B cell (primary cell): Measurements from ENCODE around the gene COL9A3. TPM values are rescaled to one million over a fixed set of nuclear protein-coding genes. Genes with fewer than 3 reads are reported as not detected.

Source experiments
- ATAC-seq: fragments of 200-7000 bp; cut with Tn5 transposase; one replicate; pipeline ENCODE4 v1.10.0; 2021; ENCODE audit warnings: low read depth, mild to moderate bottlenecking, moderate number of reproducible peaks, moderate library complexity
- CTCF ChIA-PET: fragments of 350-600 bp; sonication (Branson Sonifier 250); formaldehyde crosslinking; loops from one replicate; lab custom pipeline; 2021; ENCODE audit warnings: antibody characterized with exemption, inconsistent platforms; lab: Charles Lee
- POLR2A ChIA-PET: fragments of 350-600 bp; sonication (Branson Sonifier 250); formaldehyde crosslinking; loops from one replicate; lab custom pipeline; 2021; ENCODE audit warnings: antibody characterized with exemption; lab: Charles Lee
- DNase-seq: peaks from one replicate; pipeline ENCODE4 v3.0.0; 2013
- H2AFZ ChIP-seq: 2 replicates; pipeline ENCODE4 v1.6.1; 2012; ENCODE audit warnings: mild to moderate bottlenecking, low read depth, low read length; ENCODE audit not compliant: insufficient read depth, poor library complexity, severe bottlenecking
- H3K27ac ChIP-seq, 2 donors: 1 replicate in 1 of 2; 2 replicates in 1 of 2; pipeline ENCODE4 v1.5.1; 2012 to 2013; ENCODE audit warnings: low read length in 2 of 2, mild to moderate bottlenecking in 2 of 2, moderate library complexity in 1 of 2
- H3K27me3 ChIP-seq, 4 experiments: fragments of 200-600 bp in 1 of 4; sonication (generic) in 1 of 4; replicated peaks in 1 of 4; 1 replicate in 2 of 4; 2 replicates in 2 of 4; pipeline versions ENCODE4 v1.6.1 to v1.7.0; 2013 to 2016; ENCODE audit warnings: low read length in 3 of 4, mild to moderate bottlenecking in 2 of 4, mixed read lengths in 1 of 4, moderate library complexity in 1 of 4; ENCODE audit not compliant: insufficient read depth in 4 of 4, control insufficient read depth in 3 of 4; ENCODE audit errors: control extremely low read depth in 1 of 4
- H3K36me3 ChIP-seq, 2 experiments: replicated peaks in 1 of 2; 1 replicate in 1 of 2; 2 replicates in 1 of 2; pipeline versions ENCODE4 v1.6.1 to v1.7.1; 2013; ENCODE audit warnings: low read length in 1 of 2; ENCODE audit not compliant: insufficient read depth in 2 of 2, control insufficient read depth in 1 of 2; ENCODE audit errors: control extremely low read depth in 1 of 2, extremely low read depth in 1 of 2
- H3K4me1 ChIP-seq, 2 donors: fragments of 200-600 bp in 1 of 2; sonication (generic) in 1 of 2; 1 replicate in 1 of 2; 2 replicates in 1 of 2; pipeline versions ENCODE4 v1.5.1 to v1.6.1; 2013 to 2017; ENCODE audit warnings: low read length in 2 of 2; ENCODE audit not compliant: control insufficient read depth in 2 of 2, insufficient read depth in 2 of 2
- H3K4me2 ChIP-seq: replicated peaks from 2 replicates; pipeline ENCODE3; 2012; ENCODE audit warnings: mild to moderate bottlenecking, low read depth, low read length; ENCODE audit not compliant: poor library complexity, severe bottlenecking
- H3K4me3 ChIP-seq, 5 experiments: fragments of 200-600 bp in 1 of 5; sonication (generic) in 1 of 5; 1 replicate in 3 of 5; 2 replicates in 2 of 5; pipeline versions ENCODE4 v1.5.1 to v1.7.0; 2011 to 2016; ENCODE audit warnings: low read length in 4 of 5, mild to moderate bottlenecking in 4 of 5, low read depth in 2 of 5, control low read depth in 1 of 5, moderate library complexity in 1 of 5; ENCODE audit not compliant: insufficient read depth in 1 of 5; ENCODE audit errors: control extremely low read depth in 1 of 5, extremely low read depth in 1 of 5
- H3K79me2 ChIP-seq: fragments of 200-600 bp; sonication (generic); one replicate; pipeline ENCODE4 v1.6.0; 2016; ENCODE audit warnings: low read length; ENCODE audit not compliant: control insufficient read depth, insufficient read depth
- H3K9ac ChIP-seq: fragments of 200-600 bp; sonication (generic); 2 replicates; pipeline ENCODE4 v1.6.1; 2017; ENCODE audit warnings: mild to moderate bottlenecking, low read length, moderate library complexity
- H3K9me3 ChIP-seq, 3 donors: one replicate each; pipeline versions ENCODE4 v1.6.1 to v1.7.1; 2013; ENCODE audit warnings: low read length in 2 of 3; ENCODE audit not compliant: control insufficient read depth in 2 of 3, insufficient read depth in 1 of 3; ENCODE audit errors: control extremely low read depth in 1 of 3
- H4K20me1 ChIP-seq: 2 replicates; pipeline ENCODE4 v1.6.0; 2012; ENCODE audit warnings: mild to moderate bottlenecking, low read length; ENCODE audit not compliant: insufficient read depth, control insufficient read depth, poor library complexity, severe bottlenecking
- H3K27ac Mint-ChIP-seq: one replicate; pipeline ENCODE4 v1.8.0; 2021; ENCODE audit warnings: mixed read lengths
- H3K27me3 Mint-ChIP-seq: one replicate; pipeline ENCODE4 v1.8.0; 2021; ENCODE audit warnings: mixed read lengths
- H3K4me1 Mint-ChIP-seq: one replicate; pipeline ENCODE4 v1.8.0; 2021; ENCODE audit warnings: mixed read lengths
- H3K4me3 Mint-ChIP-seq: one replicate; pipeline ENCODE4 v1.8.0; 2021; ENCODE audit warnings: mixed read lengths
- H3K9me3 Mint-ChIP-seq: one replicate; pipeline ENCODE4 v1.8.0; 2022; ENCODE audit warnings: mixed read lengths; ENCODE audit not compliant: insufficient read depth
- EZH2 ChIP-seq: IDR thresholded peaks from 2 replicates; pipeline ENCODE4 v1.6.1; 2012; ENCODE audit warnings: borderline replicate concordance, low read depth, mild to moderate bottlenecking, moderate library complexity, low read length; ENCODE audit not compliant: insufficient read depth, poor library complexity, severe bottlenecking
- WGBS: methylation state at CpG from one replicate; pipeline ENCODE4 v1.1.5; 2013; ENCODE audit warnings: missing lambda C conversion rate; ENCODE audit not compliant: insufficient coverage; 5-methylcytosine and 5-hydroxymethylcytosine counted together
- intact Hi-C: fragments of 100-400 bp; cut with micrococcal nuclease; formaldehyde crosslinking; loops from one replicate; pipeline ENCODE4 v1.10.0; 2022
- polyA plus RNA-seq: library from polyadenylated mRNA; depleted of rRNA; stranded (reverse); fragments of >200 nt; gene quantifications from 2 replicates; pipeline ENCODE4 v1.2.3, GENCODE V29; 2012
- total RNA-seq, 2 donors: library from RNA; stranded (reverse); fragments of 120-200 nt in 1 of 2; gene quantifications; 1 replicate in 1 of 2; 2 replicates in 1 of 2; pipeline versions ENCODE4 v1.2.3 to v1.2.4, GENCODE V29; 2013 to 2022
- TF ChIP-seq, protein P1 (sequence below): fragments of 200-600 bp; IDR thresholded peaks from one replicate; pipeline ENCODE4 v1.8.0; 2022; ENCODE audit warnings: antibody characterized with exemption, mild to moderate bottlenecking

The COL9A3 gene
- total and polyA plus RNA-seq, 2 donors (not counting 1 experiment from before 2014, with no cell fraction given), result 10.7 to 96.3 TPM

DNA sequence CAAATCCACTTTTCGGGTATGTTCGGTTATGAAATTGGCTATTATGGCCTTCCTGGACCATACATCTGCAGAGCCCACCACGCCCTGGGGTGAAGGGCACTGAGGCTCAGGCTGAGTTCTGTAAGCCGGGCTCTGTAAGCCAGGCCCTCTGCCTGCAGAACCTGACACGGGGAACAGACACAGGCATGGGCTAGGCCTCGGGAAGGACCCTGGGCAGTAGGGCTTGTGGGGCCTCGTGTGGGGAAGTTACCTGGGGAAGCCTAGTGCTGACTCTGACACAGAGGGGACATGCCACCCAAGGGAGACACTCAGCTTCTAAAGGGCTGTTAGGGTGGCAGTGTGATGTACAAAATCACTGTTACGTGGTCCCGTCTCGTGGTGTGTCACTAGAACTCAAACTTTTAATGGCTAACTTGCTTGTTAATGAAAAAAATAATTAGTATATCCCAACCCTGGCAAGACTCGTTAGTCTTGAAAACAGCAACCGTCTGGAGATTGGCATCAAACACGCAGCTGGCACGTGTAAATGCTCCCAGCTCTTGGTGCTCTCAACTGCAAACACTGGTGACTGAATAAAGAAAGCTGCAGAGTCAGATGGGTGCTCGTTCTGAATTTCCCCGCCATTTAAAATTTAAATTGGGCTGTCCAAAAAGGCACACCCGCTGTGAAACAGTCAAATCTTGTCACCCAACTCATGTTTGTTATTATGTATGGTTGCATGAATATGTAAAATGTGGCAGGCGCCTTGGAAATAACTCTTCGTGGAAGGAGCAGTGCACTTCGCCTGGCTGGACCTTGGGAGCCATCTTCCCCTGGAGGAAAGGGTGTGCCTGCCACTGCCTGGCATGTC is 68.4 kb downstream of the COL9A3 start:
- POLR2A ChIA-PET, result no interaction called here

More for the DNA sequence above, 68.4 kb downstream of the COL9A3 start:
- Histone ChIP-seq H3K36me3 (peaks cover 2 to 57% of the 10 kb centered on the region in 2 experiments), H2AFZ (no peak overlapping the region), H3K4me2 (no peak overlapping the region), H3K9ac (no peak overlapping the region), H3K9me3 (no peaks in the 10 kb centered on the region), H3K4me1 (no peaks in the 10 kb centered on the region), H3K79me2 (no peaks in the 10 kb centered on the region), H3K27ac (no peak overlapping the region), H4K20me1 (peaks cover 21% of the 10 kb centered on the region), H3K4me3 (no peak overlapping the region), H3K27me3 (no peaks in the 10 kb centered on the region)
- no peaks in the 10 kb centered on the region for H3K4me1 Mint-ChIP-seq
- intact Hi-C loops, result no loop called here
- no peak for DNase-seq
- ATAC-seq, result no peak
- TF ChIP-seq, protein P1, sequence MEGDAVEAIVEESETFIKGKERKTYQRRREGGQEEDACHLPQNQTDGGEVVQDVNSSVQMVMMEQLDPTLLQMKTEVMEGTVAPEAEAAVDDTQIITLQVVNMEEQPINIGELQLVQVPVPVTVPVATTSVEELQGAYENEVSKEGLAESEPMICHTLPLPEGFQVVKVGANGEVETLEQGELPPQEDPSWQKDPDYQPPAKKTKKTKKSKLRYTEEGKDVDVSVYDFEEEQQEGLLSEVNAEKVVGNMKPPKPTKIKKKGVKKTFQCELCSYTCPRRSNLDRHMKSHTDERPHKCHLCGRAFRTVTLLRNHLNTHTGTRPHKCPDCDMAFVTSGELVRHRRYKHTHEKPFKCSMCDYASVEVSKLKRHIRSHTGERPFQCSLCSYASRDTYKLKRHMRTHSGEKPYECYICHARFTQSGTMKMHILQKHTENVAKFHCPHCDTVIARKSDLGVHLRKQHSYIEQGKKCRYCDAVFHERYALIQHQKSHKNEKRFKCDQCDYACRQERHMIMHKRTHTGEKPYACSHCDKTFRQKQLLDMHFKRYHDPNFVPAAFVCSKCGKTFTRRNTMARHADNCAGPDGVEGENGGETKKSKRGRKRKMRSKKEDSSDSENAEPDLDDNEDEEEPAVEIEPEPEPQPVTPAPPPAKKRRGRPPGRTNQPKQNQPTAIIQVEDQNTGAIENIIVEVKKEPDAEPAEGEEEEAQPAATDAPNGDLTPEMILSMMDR, result no peak
- no peak for TF ChIP-seq EZH2
- H3K27ac Mint-ChIP-seq, result no peak overlapping the region
- 87% methylated on average over 14 of the region's 20 CpGs for WGBS
- CTCF ChIA-PET, result interaction anchor here (1.6 kb wide), 1 partner anchor 14 kb away, joined by 4 read pairs; no protein-coding TSS in a partner anchor
- H3K9me3 Mint-ChIP-seq, result no peaks in the 10 kb centered on the region
- no peaks in the 10 kb centered on the region for H3K27me3 Mint-ChIP-seq
- H3K4me3 Mint-ChIP-seq, result no peak overlapping the region
